Stimulated activated CD8-positive, alpha-beta memory T cell treated with anti-CD3 and anti-CD28 coated beads, Interleukin-15, amount 100 ng/mL, for 1 hour (primary cell): ENCODE results near the gene CSPG4.
"Not testable (repeated sequence)": the region's sequence is repeated elsewhere in the genome, so short reads cannot be mapped to it uniquely, and the experiment has no call there.

Source experiments
- DNase-seq: peaks from one replicate; pipeline ENCODE4 v3.0.0-alpha.2; 2020; ENCODE audit warnings: low read depth

CSPG4 gene

DNA sequence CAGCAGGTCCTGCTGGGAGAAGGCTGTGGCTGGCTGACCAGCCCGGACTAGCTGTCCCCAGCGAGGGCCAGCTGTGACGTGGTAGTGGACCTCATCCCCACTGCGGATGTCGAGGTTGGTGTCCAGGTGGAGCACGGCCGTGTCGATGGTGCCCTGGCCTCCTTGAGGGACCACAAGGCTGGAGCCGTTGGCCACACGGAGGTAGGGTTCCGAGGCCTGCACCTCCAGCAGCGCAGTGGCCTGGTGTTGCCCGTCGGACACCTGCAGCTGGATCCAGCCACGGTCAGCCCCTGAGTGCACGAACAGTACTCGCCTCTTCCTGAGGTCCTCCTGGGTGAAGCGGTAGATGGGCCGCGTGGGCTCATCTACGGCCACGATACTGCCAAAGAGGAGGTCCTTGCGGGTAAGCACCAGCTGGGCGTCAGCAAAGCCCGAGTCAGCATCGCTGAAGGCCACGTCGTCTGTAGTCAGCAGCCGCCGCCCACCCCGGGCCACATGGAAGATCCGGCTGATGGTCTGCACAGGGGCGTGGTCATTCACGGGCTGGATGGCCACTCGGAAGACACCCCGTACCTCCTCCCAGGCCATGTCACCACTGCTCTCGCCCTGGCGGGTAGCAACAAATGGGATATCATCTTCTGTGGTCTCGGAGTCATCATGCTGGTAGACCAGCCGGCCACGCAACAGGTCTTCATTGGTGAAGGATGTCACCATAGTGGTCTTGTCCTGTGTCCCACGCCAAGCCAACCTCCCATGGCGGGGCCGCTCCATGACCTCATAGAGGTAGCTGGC lies 25.0 kb downstream of the CSPG4 start:
- no peak for DNase-seq

DNA sequence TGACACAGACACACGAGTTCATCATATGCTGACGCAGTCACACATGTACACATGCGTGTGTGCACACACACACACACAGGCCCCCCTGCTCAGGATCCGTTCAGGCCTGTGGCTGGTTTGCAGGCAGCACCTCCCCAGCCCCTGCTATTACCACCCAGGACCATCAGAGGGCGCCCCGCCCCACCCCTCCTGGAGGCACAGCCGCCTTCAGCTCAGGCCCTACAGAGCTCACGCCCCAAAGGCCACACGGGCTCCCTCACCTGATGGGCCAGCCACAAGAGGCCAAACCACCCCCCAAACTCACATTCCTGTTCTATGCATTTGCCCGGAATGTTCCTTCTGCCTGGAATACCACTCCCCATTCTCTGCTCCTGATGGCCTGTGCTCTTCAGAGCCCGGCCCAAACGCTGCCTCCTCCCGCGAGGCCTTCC lies 26.4 kb downstream of the CSPG4 start:
- DNase-seq, result peak; percentile 45

DNA sequence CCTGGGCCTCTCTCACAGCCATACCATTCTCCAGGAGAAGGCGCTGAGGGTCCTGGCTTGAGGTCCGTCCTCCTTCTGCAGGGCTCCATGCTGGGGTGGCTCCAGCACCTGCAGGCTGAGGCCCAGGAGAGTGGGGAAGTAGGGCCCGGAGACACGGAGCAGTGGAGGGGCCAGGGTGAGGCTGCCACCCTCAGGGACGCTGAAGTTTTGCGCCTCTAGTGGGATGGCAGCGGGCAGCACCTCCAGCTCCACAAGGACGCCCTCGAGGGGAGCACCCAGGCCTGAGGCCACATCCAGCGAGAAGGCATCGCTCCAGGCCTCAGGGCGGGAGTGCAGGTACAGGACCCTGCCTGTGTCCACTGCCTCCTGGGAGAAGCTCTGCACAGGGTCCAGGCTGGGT lies 27.5 kb downstream of the CSPG4 start:
- no peak for DNase-seq

DNA sequence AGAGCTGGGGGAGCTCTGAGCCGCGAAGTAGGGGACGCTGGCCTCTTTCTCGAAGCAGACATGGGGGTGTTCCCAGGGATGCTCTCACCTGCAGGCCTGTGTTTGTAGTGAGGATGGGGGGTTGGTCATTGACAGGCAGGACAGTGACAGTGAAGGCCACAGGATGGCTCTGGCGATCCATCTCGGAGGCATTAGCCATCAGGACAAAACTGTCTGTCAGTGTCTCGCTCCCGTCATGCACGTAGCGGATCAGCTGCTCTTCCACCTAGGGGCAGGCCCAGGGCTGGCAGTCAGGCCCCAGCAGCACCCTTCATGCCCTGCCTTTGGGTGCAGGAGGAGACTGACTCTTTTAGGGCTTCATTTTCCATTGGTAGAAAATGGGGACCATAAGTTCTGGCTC lies 28.0 kb downstream of the CSPG4 start:
- DNase-seq, result no peak

DNA sequence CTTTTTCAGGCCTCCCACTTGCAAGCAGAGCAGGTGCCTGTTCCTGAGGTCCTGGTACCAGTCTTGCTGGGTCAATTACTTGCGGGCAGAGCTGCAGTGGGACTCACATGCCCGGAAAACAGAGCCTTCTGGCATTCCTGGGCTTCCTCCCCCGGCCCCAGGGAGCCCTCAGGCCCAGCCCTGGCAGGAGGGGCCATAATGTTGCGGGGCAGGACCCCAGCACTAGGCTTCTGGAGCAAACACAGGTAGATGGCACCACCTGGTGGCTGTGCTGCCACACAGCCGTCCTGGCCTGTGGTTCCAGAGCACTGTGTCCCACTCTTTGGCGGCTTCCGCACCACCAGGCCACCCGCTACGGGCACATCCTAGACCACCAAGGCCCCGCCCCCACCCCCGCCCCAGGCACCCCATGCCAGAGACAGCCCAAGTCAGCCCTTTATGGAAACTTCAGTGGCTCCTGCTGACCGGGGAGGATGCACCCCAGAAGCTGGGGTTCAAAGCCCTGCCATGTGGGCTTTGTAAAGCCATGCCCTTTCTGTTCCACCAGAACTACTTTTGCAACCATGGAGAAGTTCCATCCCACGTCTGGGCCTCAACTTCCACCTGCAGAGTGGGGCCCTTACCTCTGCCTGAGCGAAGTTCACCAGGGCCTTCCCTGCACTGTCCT lies 28.9 kb downstream of the CSPG4 start:
- DNase-seq, result peak; percentile 38

DNA sequence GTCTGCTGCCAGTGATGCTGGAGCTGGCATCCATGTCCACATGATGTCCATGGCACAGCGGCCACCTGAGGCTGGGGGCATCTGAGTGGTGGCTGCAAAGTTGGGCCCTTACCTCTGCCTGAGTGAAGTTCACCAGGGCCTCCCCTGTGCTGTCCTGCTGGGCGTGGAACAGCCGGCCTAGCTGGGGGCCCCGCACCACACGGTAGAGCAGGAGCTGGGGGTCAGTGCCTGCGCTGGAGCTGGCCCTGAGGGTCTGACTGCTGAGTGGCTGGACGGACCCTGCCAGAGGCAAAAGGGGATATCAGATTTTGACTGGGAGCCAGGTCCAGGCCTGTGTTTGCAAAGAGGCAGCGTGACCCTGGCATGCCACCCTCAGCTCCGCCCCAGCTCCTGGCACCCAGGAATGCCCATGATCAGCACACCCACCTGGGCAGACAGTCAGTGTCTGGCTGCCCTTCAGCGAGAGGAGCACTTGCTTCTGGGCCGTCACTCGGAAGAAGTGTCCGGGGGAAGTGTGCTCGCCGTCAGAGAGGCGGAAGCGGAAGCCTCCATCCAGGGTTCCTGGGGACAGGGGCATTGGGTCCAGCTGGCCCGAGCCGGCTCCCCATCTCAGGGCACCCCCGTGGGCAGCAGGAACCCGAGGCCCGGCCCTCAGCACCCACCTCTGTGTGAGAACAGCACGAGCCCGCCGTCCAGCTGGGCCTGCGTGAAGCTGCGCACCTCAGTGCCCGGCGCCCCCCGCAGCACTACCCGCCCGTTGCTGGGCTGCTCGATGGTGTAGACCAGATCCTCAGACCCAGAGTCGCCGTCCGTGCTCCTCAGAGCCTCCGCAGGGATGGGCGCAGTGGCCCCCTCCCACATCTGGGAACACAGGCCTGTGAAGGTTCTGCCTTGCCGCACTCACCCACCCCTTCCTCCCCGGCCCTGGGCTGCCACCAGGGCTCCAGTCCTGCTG lies 30.2 kb downstream of the CSPG4 start:
- DNase-seq, result no peak

DNA sequence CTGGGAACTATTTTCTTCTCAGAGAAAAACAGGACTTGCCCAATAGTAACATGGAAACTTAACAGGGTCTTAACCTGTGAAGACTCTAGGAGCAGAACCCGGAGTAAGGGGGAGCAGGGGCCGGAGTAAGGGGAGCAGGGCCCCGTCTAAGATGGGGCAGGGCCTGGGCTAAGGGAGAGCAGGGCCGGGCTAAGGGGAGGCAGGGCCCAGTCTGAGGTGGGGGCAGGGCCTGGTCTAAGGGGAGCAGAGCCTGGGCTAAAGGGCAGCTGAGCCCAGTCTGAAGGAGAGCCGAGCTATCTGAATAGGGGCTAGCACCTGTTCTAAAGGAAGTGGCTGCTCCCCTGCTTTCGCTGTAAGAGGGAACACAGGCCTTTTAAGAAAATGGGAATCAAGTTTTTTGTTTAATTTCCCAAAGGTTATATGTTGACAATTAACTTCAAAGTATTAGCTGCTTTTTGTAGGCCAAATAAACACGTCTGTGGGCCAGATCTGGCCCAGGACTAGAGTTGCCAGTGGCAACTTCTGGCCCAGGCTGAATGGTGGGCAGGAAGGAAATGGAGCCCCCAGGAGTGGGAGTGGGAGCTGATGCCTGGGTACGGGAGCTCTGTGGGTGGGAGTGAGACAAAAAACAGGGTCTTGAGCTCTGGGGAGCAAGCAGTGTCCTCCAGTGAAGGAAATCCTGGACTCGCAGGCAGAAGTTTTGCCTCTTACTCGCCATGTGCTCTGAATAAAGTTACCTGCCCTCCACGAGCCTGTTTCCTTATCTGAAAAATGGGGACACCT lies 32.5 kb downstream of the CSPG4 start:
- DNase-seq, result no peak

DNA sequence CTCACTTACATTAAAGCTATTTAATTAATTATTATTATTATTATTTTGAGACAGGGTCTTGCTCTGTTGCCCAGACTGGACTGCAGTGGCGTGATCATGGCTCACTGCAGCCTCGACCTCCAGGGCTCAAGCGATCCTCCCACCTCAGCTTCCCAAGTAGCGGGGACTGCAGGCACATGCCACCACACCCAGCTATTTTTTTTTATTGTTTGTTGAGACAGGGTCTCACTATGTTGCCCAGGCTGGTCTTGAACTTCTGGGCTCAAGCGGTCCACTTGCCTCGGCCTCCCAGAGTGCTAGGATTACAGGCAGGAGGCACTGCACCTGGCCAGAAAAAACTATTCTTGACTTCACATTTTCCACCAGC lies 34.3 kb downstream of the CSPG4 start:
- DNase-seq, result not testable (repeated sequence)

DNA sequence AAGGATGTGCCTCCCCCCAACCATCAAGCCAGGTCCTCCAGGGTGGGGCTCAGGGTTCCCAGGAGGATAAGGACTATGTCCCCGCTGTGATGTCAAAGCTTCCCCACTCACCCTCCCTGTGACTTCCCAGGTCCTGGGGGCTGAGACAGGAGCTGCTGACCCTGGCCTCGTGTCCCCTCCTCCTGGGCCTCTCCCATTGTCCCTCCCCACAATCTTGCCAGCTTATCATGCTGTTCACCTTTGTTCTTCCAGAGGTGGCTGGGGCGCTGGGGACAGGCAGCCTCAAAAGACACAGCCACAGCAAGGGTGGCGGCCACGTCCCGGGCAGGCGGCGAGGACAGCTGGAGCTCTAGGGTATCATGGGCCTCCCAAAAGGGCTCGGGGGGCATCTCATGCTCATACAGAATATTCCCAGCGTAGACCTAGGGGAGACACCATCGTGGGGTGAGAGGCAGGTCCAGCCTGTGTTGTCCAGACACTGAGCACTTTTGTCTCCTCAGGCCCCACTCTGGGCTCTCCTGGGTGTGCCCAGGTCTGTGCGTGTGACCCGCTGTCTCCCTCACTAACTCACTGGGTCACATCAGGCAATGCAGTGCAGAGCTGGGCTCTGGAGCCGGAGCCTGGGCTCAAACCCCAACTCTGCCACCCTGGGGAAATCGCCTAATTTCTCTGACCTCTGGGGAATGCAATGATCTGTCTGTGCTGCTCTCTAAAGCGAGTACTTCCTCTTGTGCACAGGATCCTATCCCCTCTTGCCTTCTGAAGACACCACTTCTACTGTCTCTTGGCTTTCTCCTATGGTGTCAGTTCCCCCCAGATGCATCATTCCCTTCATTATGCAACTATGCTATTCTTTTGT lies 35.0 kb downstream of the CSPG4 start:
- DNase-seq, result no peak

DNA sequence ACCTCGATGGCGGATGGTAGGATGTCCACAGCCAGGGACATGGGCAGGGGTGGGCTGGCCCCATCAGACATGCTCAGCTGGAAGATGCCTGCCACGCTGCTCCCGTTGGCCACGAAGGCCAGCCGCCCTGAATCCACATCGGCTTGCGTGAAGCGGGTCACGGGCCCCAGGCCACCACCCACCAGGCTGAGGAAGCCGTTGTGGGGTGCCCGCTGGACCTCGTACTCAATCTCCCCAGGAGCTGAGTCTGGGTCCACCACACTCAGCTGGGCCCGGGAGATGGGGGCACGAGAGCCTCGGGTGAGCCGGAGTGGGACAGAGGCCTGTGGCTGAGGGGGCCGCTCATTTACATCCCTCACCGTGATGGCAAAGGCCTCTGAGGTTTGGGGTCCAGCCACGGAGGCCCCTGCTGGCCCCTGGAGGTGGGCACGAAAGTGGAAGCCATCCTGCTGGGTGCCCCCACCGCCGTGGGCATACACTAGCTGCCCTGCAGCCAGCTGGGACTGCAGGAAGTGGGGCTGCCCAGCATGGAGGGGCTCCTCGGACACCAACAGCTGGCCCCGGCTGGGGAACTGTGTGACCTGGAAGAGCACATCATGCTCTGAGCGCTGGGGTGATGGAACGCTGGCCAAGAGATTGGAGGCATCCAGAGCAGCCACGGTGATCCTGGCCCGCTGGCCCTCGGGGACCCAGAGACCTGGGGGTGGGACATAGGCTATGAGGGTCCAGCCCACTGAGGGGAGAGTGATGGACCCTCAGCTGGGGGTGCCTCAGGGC lies 35.8 kb downstream of the CSPG4 start:
- DNase-seq, result no peak

DNA sequence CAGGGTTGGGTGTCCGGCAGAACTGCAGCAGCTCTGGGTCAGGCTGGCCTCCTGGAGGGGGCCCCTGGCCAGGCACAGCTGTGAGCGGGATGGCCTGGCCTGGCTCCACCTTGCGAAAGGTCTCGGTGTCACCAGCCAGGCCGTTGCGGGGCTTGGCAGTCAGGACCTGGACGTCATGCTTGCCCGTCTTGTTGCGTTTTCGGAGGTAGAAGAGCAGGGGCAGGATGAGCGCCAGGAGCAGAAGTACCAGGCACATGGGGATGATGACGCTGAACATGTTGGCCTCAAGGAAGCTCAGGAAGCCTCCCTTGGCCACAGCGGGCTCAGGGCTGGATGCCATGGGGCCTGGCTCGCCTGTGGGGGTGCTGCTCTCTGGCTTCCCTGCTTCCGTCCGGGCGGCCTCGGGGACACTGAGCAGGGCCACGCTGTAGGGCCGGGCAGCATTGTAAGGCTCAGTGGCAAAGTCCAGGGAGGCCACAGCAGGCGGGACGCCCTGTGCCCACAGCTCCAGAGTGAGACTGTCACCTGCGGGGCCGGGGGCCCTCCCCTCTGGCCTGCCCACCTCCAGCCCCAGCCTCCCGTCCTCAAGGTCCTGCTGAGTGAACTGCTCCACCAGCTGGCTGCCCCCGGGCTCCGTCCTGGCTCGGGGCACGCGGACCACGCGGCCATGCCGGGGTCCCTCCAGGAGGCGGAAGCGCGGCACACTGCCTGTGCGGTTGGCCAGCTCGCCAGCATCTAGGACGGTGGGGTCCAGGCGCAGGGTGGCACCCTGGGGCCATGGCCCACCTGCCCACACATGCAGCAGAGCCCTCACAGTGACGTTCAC lies 36.9 kb downstream of the CSPG4 start:
- DNase-seq, result no peak

DNA sequence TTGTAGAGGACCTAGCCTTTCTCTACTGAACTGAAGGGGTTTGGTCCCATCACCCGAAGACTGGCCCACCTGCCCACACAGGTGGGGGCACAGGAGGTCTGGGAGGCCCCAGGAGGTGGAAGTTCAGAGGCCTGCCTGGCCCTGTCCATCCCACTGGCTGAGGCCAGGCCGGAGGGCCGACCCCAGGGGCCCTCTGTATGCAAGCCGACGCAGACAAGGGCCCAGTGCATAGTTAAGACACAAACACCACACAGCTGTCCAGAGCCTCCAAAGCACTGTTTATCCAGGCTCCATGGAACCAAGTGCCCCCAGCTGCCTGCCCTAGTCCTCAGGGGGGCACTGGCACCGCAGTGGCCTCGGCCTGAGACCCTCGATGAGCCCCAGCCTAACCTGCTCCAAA lies 38.3 kb downstream of the CSPG4 start:
- no peak for DNase-seq

DNA sequence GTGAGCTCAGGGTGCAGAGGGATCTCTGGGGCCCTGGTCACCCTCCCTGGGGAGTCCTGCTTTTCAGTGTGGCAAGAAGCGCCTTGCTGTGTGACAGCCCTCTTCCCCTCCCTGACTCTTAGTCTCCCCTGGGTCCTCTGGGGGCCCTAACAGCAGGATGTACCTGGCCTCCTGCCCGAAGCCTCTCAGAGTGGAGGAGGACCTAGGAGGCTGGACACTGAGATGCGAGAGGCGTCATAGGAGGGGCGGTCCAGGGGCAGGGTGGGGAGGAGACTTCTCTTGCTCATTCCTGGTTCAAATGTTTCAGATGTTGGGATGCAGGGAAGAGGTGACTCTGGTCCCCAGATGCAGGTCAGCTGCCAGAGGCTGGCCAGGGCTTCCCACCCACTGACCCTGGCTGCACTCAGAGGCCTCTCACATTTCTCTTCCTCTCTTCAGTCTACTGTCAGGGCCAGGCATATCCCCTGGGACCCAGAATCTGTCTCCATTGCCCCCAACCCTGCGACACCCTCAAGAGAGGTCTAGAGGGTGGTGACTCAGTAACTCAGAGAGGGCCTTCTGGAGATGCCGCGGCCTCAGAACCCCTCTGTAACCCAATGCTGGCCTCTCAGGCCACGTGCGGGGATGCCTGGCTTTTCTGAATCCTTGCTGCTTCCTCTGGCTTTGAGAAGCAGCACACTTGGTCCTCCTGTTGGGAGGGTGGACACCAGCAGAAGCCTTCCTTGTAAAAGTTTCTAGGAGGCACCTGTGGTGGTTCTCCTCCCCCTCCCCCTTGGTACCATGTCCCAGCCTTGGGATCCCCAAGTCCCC lies 39.0 kb downstream of the CSPG4 start:
- no peak for DNase-seq

DNA sequence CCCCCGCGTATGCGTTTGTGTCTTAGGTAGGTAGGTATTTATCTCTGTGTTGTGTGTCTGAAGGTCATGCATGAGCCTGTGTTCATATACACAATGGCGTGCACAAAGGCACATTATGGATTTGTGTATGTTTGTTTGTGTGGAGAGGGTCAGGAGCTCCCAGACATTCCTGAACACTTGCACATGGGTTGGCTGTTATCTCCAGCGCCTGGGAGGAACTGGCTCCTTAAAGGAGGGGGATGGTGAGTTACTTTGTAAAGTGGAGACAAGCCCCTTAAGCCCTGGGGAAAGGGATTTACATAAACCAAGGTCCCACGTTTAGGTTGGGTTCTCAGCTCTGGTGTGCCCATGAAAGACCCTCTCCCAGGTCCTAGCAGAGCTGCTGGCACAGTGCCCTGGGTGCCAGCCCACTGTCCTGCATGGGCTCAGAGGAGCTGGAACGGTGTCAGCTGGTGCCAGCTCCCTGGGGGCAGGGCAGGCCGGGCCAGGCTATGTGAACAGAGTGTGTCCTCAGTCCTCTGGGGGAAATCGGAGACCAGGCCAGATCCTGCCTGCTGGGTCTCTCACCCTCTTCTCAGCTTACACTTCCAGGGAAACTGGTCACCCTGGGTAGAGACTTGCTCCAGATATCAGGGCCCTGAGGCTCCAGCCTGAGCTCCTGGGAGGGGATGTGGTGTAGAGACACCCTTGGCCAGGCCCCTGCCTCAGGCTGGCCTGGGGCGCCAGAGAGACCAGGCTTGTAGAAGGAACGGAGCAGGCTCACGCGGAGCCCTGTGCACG lies 39.8 kb downstream of the CSPG4 start:
- DNase-seq, result no peak

DNA sequence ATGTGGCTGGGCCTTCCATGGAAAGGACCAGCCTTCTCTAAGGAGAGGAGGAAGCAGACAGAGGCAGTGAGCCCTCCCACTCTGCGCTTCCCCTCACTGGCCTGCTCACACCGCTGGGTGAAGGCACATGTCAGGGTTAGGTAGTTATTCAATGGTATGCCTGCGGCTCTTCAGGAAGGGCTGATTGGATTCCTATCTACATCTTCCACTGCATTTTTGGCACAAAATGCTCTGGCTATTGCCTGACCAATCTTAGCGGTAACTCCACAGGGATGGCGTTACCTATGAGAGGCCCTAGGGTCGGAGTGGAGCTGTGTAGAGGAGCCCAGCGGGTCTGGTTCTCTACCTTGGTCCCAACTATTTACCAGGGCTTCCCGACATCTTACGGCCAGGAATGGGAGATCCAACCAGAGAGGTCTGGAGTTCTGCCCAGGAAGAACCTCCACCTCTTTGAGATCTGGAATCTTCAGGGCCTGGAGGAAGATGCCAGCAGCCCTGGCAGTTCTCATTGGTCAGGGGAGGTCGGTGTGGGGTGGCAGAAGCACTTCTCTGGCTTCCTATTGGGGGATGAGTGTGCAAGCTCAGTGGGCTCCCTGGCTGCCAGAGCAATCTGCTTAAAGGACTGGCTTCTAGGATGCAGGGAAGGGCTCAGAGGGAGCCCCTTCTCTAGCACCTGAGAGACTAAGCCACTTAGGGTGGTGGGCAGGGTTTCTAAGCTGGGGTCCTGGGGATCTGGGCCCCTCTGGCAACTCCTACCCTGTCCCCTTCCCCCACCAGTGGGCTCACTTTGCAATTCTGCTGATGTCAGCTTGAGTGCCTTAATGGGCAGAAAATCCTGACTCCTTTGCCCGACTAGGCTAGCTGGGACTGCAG lies 40.7 kb downstream of the CSPG4 start:
- no peak for DNase-seq

DNA sequence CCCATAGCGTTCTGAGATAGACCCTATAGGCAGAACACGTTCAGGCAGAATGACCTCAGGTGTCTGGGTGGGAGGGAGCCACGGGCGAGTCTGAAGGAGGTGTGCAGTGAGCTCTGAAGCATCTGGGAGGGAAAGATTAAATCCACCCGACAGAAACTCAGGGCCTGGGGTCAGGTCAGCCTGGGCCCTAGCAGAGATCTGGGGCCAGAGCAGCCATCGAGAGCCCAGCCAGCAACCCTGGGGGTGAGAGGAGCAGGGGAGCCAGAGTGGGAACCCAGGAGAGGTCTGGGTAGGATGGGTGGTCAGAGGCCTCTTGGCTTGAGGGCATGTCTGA lies 42.8 kb downstream of the CSPG4 start:
- DNase-seq, result no peak
